Keratinocyte (primary cell): Measurements from ENCODE around the gene PSMG1. TPM values are rescaled to one million over a fixed set of nuclear protein-coding genes. Genes with fewer than 3 reads are reported as not detected.

ENCODE experiments used
- DNase-seq: peaks from one replicate; pipeline ENCODE4 v3.0.0-alpha.2; 2011; ENCODE audit warnings: low read depth, missing footprints, low spot score
- FAIRE-seq: peaks from 2 replicates; lab custom pipeline; 2011; peaks lifted over from hg19 to GRCh38; lab: Jason Lieb, UNC
- H2AFZ ChIP-seq: 2 replicates; pipeline ENCODE4 v1.6.0; 2012; ENCODE audit warnings: low read length, control low read depth, inconsistent platforms; ENCODE audit not compliant: control insufficient read depth
- H3K27ac ChIP-seq: 2 replicates; pipeline ENCODE4 v1.5.1; 2011; ENCODE audit warnings: low read length; ENCODE audit not compliant: control insufficient read depth, insufficient read depth
- H3K27me3 ChIP-seq: 3 replicates; pipeline ENCODE4 v1.6.0; 2011; ENCODE audit warnings: low read length; ENCODE audit not compliant: control insufficient read depth, insufficient read depth; ENCODE audit errors: extremely low read depth
- H3K36me3 ChIP-seq, 2 experiments: 2 replicates in 1 of 2; 3 replicates in 1 of 2; pipeline ENCODE4 v1.5.1; 2011; ENCODE audit warnings: low read length in 2 of 2, mild to moderate bottlenecking in 1 of 2; ENCODE audit not compliant: control insufficient read depth in 2 of 2, insufficient read depth in 2 of 2; ENCODE audit errors: extremely low read depth in 1 of 2
- H3K4me1 ChIP-seq: 3 replicates; pipeline ENCODE4 v1.5.1; 2011; ENCODE audit warnings: low read length; ENCODE audit not compliant: control insufficient read depth, insufficient read depth; ENCODE audit errors: extremely low read depth
- H3K4me2 ChIP-seq: 3 replicates; pipeline ENCODE4 v1.6.0; 2011; ENCODE audit warnings: low read depth, low read length; ENCODE audit not compliant: control insufficient read depth, insufficient read depth; ENCODE audit errors: extremely low read depth
- H3K4me3 ChIP-seq, 3 experiments: fragments of 200-600 bp in 1 of 3; sonication (generic) in 1 of 3; 2 replicates in 2 of 3; 3 replicates in 1 of 3; pipeline ENCODE4 v1.5.1; 2011 to 2016; ENCODE audit warnings: low read length in 3 of 3, mild to moderate bottlenecking in 3 of 3, control low read depth in 2 of 3, inconsistent platforms in 1 of 3, low read depth in 1 of 3, mixed read lengths in 1 of 3, mixed run types in 1 of 3, moderate library complexity in 1 of 3; ENCODE audit not compliant: control insufficient read depth in 2 of 3, insufficient read depth in 2 of 3; ENCODE audit errors: extremely low read depth in 1 of 3
- H3K79me2 ChIP-seq: 2 replicates; pipeline ENCODE4 v1.6.0; 2012; ENCODE audit warnings: low read length; ENCODE audit not compliant: control insufficient read depth, insufficient read depth
- H3K9ac ChIP-seq: 3 replicates; pipeline ENCODE4 v1.6.0; 2011; ENCODE audit warnings: low read length; ENCODE audit not compliant: control insufficient read depth, insufficient read depth; ENCODE audit errors: extremely low read depth
- H3K9me1 ChIP-seq: 3 replicates; pipeline ENCODE4 v1.6.0; 2011; ENCODE audit warnings: low read length; ENCODE audit not compliant: control insufficient read depth, insufficient read depth; ENCODE audit errors: extremely low read depth
- H3K9me3 ChIP-seq: 2 replicates; pipeline ENCODE4 v1.5.1; 2012; ENCODE audit warnings: low read depth, low read length; ENCODE audit not compliant: control insufficient read depth
- H4K20me1 ChIP-seq: 3 replicates; pipeline ENCODE4 v1.6.0; 2011; ENCODE audit warnings: low read length; ENCODE audit not compliant: control insufficient read depth, insufficient read depth; ENCODE audit errors: extremely low read depth
- CTCF ChIP-seq, 3 experiments: IDR thresholded peaks in 1 of 3; conservative IDR thresholded peaks in 1 of 3; optimal IDR thresholded peaks in 1 of 3; 2 replicates in 2 of 3; 3 replicates in 1 of 3; pipeline versions ENCODE3 to v1.5.1; 2011; ENCODE audit warnings: low read length in 3 of 3, mild to moderate bottlenecking in 3 of 3, moderate library complexity in 2 of 3, control low read depth in 1 of 3, inconsistent platforms in 1 of 3; ENCODE audit not compliant: insufficient read depth in 2 of 3; ENCODE audit errors: extremely low read depth in 1 of 3
- EZH2 ChIP-seq: IDR thresholded peaks from one replicate; pipeline ENCODE4 v1.6.1; 2012; ENCODE audit warnings: inconsistent platforms, mild to moderate bottlenecking, low read length, moderate library complexity
- dilution Hi-C: fragments of 300-500 bp; cut with MboI; formaldehyde crosslinking; loops from one replicate; pipeline ENCODE4 v1.7.0; 2020; ENCODE audit warnings: low sequenced_read_pairs; ENCODE audit not compliant: extremely low pct_ligation_motif_present
- polyA plus RNA-seq, 5 experiments: library from polyadenylated mRNA; depleted of rRNA in 3 of 5; stranded (reverse) in 3 of 5; stranded (forward) in 1 of 5; unstranded in 1 of 5; fragments of >200 nt; gene quantifications; 1 replicate in 1 of 5; 2 replicates in 3 of 5; 3 replicates in 1 of 5; pipeline versions ENCODE4 v1.2.1 to v1.2.3, GENCODE V29; 2011 to 2012; ENCODE audit warnings: missing spikeins in 2 of 5, low read depth in 1 of 5, low replicate concordance in 1 of 5

The PSMG1 gene
- polyA plus RNA-seq, 1 donor (not counting 4 experiments of a cell fraction or from before 2014, with no cell fraction given) = 91.8 TPM

DNA sequence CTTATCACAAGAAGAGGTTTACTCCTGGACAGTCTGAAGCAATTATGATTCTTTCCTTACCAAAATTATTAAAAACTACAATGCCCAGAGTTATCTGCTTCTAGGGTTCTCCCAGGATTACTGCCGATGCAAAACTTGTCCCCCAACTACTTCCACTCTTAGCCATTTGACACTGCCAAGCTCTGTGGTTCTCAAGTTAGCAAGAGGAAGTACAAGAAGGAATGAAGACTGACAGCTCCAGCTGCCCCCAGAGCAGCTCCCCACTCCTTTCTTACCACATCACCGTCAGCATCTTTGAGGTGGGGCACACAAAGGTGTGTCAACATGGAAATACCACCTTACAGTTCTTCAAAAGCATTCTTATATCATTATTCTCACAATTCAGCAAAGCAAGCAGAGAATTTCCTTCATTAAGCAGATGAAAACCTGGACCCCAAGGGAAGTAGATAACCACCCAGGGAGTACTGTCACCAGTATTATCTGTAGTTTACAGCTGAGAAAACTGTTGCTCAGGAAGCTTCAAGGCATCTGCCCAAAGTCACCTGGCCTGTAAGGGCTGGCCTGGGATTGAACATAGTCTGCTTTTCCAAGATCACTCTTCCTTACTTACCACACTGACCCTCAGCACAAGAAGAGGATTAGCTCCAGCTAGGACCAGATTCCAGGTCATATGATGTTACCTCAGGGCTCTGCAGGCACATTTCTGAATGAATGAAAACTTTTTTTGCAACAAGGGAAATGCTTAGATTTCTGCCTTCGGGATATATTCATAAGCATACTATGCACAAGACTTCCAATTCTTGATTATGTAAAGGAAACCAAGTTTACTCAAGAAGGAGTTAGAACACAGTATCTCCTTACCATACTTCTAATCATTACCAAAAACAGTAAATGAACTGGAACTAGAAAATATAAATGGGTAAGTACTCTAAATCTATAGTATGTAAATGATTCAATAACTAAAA, 9.3 kb downstream of the PSMG1 start:
- Histone ChIP-seq H3K36me3 (peaks cover 14 to 42% of the 10 kb centered on the region in 2 experiments), H3K4me2 (no peak overlapping the region), H3K9me1 (no peaks in the 10 kb centered on the region), H3K27ac (no peak overlapping the region), H4K20me1 (no peaks in the 10 kb centered on the region), H2AFZ (no peak overlapping the region), H3K4me1 (no peaks in the 10 kb centered on the region), H3K9me3 (no peaks in the 10 kb centered on the region), H3K27me3 (no peaks in the 10 kb centered on the region), H3K4me3 (no peak overlapping the region), H3K79me2 (peaks cover 6% of the 10 kb centered on the region), H3K9ac (no peak overlapping the region)
- TF ChIP-seq EZH2 = no peak
- no peak for TF ChIP-seq CTCF (optimal IDR thresholded peaks at IDR 0.05 in 1 of 3, IDR thresholded peaks at IDR 0.05 in 1 of 3, conservative IDR thresholded peaks at IDR 0.05 in 1 of 3; ENCODE audit: extremely low read depth in 1 of 3, insufficient read depth in 2 of 3, low read length in 3 of 3)
- DNase-seq (no peak), FAIRE-seq (no peak)
- dilution Hi-C loops = no loop called here

GRCh38 chr21:39169906-39170305, 13.3 kb downstream of the PSMG1 start:
- no peak for DNase-seq
- H3K27ac ChIP-seq = no peak overlapping the region
- H3K4me3 ChIP-seq = no peak overlapping the region
- H3K36me3 ChIP-seq = peaks cover 10 to 21% of the 10 kb centered on the region in 2 experiments
- no peaks in the 10 kb centered on the region for H3K4me1 ChIP-seq
- TF ChIP-seq EZH2 = no peak
- no peak for TF ChIP-seq CTCF (optimal IDR thresholded peaks at IDR 0.05 in 1 of 3, IDR thresholded peaks at IDR 0.05 in 1 of 3, conservative IDR thresholded peaks at IDR 0.05 in 1 of 3; ENCODE audit: extremely low read depth in 1 of 3, insufficient read depth in 2 of 3, low read length in 3 of 3)
- no peak overlapping the region for H3K4me2 ChIP-seq
- dilution Hi-C loops = no loop called here
- H2AFZ ChIP-seq = no peak overlapping the region
- no peak for FAIRE-seq
- H3K27me3 ChIP-seq = no peaks in the 10 kb centered on the region
- H3K79me2 ChIP-seq = no peaks in the 10 kb centered on the region
- H3K9ac ChIP-seq = no peak overlapping the region
- H3K9me1 ChIP-seq = no peaks in the 10 kb centered on the region
- H4K20me1 ChIP-seq = no peaks in the 10 kb centered on the region
- H3K9me3 ChIP-seq = peaks cover under 1% of the 10 kb centered on the region
